ENCODE data around the gene HTR4.

GRCh38 chr5:148626081-148626613 lies 28.2 kb downstream of the HTR4 start:
- TF ChIP-seq, protein P1, sequence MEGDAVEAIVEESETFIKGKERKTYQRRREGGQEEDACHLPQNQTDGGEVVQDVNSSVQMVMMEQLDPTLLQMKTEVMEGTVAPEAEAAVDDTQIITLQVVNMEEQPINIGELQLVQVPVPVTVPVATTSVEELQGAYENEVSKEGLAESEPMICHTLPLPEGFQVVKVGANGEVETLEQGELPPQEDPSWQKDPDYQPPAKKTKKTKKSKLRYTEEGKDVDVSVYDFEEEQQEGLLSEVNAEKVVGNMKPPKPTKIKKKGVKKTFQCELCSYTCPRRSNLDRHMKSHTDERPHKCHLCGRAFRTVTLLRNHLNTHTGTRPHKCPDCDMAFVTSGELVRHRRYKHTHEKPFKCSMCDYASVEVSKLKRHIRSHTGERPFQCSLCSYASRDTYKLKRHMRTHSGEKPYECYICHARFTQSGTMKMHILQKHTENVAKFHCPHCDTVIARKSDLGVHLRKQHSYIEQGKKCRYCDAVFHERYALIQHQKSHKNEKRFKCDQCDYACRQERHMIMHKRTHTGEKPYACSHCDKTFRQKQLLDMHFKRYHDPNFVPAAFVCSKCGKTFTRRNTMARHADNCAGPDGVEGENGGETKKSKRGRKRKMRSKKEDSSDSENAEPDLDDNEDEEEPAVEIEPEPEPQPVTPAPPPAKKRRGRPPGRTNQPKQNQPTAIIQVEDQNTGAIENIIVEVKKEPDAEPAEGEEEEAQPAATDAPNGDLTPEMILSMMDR (IDR thresholded peaks at IDR 0.05; ENCODE audit: low read depth, low read length): no peak
- TF ChIP-seq EZH2phosphoT487 (IDR thresholded peaks at IDR 0.05; ENCODE audit: low read depth): no peak
